Esophagus muscularis mucosa (tissue), 4 donors: Measurements from ENCODE around the gene ERI3. TPM values are rescaled to one million over a fixed set of nuclear protein-coding genes. Genes with fewer than 3 reads are reported as not detected.

Source experiments
- DNase-seq: peaks from one replicate; pipeline ENCODE4 v3.0.0-alpha.2; 2017; ENCODE audit errors: extremely low spot score
- H3K27ac ChIP-seq, 4 donors: fragments of 200-600 bp; sonication (generic); replicated peaks in 1 of 4; 1 replicate in 3 of 4; 2 replicates in 1 of 4; pipeline ENCODE4 v1.5.1; 2016 to 2019; ENCODE audit warnings: mild to moderate bottlenecking in 1 of 4
- H3K27me3 ChIP-seq, 4 donors: fragments of 200-600 bp; sonication (generic); one replicate each; pipeline versions ENCODE4 v1.5.1 to v1.6.0; 2016 to 2019
- H3K36me3 ChIP-seq, 4 donors: fragments of 200-600 bp; sonication (generic); one replicate each; pipeline ENCODE4 v1.5.1; 2016 to 2019
- H3K4me1 ChIP-seq, 4 donors: fragments of 200-600 bp; sonication (generic); one replicate each; pipeline ENCODE4 v1.5.1; 2016 to 2019
- H3K4me3 ChIP-seq, 4 donors: fragments of 200-600 bp; sonication (generic); 1 replicate in 2 of 4; 2 replicates in 2 of 4; pipeline ENCODE4 v1.5.1; 2016 to 2019; ENCODE audit warnings: mild to moderate bottlenecking in 4 of 4, moderate library complexity in 1 of 4
- H3K9me3 ChIP-seq, 4 donors: fragments of 200-600 bp; sonication (generic); 1 replicate in 3 of 4; 2 replicates in 1 of 4; pipeline ENCODE4 v1.5.1; 2016 to 2019
- CTCF ChIP-seq, 3 experiments: fragments of 200-600 bp in 2 of 3; fragments of 450-650 bp in 1 of 3; sonication (generic) in 2 of 3; IDR thresholded peaks; one replicate each; pipeline ENCODE4 v1.5.1; 2017 to 2019; ENCODE audit warnings: antibody characterized with exemption in 3 of 3, mild to moderate bottlenecking in 2 of 3, moderate library complexity in 1 of 3
- EP300 ChIP-seq: sonication (generic); formaldehyde crosslinking; IDR thresholded peaks from one replicate; pipeline ENCODE4 v1.6.1; 2017; ENCODE audit warnings: antibody characterized with exemption
- POLR2A ChIP-seq: fragments of 450-650 bp; IDR thresholded peaks from one replicate; pipeline ENCODE4 v1.6.1; 2017; ENCODE audit warnings: antibody characterized with exemption, moderate library complexity, mild to moderate bottlenecking, low read depth
- POLR2AphosphoS5 ChIP-seq, 2 donors: sonication (generic); formaldehyde crosslinking; IDR thresholded peaks; one replicate each; pipeline ENCODE4 v1.6.1; 2017; ENCODE audit warnings: antibody characterized with exemption in 2 of 2
- WGBS: methylation state at CpG from one replicate; pipeline ENCODE4 v1.1.5; 2018; 5-methylcytosine and 5-hydroxymethylcytosine counted together
- intact Hi-C: fragments of 100-400 bp; cut with DNase I; formaldehyde crosslinking; loops from one replicate; pipeline ENCODE4 v1.15.1; 2023
- total RNA-seq, 4 donors: library from RNA; depleted of rRNA; stranded (reverse); fragments of >200 nt; gene quantifications; one replicate each; pipeline versions ENCODE4 v1.1.0 to v1.2.1, GENCODE V29; 2016

ERI3 gene
- total RNA-seq, 4 donors from 2014 or later, result 40.4 to 56.6 (median 47.0) TPM

- H3K9me3 ChIP-seq, result no peaks in the 10 kb centered on the region
- WGBS, result 62% methylated on average over 31 of the region's 33 CpGs
- intact Hi-C loops, result no loop called here
Observed at GRCh38 chr1:44237721-44238457, 117.2 kb downstream of the ERI3 start.

GRCh38 chr1:44236490-44237272 is 118.4 kb downstream of the ERI3 start:
- DNase-seq, result no peak
- intact Hi-C loops, result no loop called here
- over 99% methylated on average over 7 of the region's 8 CpGs for WGBS

More at GRCh38 chr1:44237721-44238457, 117.2 kb downstream of the ERI3 start:
- H3K27ac ChIP-seq, result peak overlapping the region; percentile 81 to 85 (median 84)
- peak overlapping the region in 2 of 4 donors; percentile 19 to 21 for H3K4me3 ChIP-seq
- TF ChIP-seq CTCF (IDR thresholded peaks at IDR 0.05) (peak; percentile 26 to 63 (median 40)), POLR2A (no peak), POLR2AphosphoS5 (IDR thresholded peaks at IDR 0.05) (peak in 1 of 2 donors; percentile 4), EP300 (no peak)
- no peak for DNase-seq
- peaks cover 27 to 49% (median 42%) of the 10 kb centered on the region in 4 donors for H3K4me1 ChIP-seq
- no peaks in the 10 kb centered on the region for H3K27me3 ChIP-seq
- peaks cover 0 to 4% (median 0%) of the 10 kb centered on the region in 4 donors for H3K36me3 ChIP-seq

GRCh38 chr1:44235808-44236207 is 119.2 kb downstream of the ERI3 start:
- Histone ChIP-seq H3K27ac (no peak overlapping the region), H3K27me3 (no peaks in the 10 kb centered on the region), H3K9me3 (no peaks in the 10 kb centered on the region), H3K4me3 (no peak overlapping the region), H3K4me1 (peaks cover 20 to 33% (median 33%) of the 10 kb centered on the region in 4 donors), H3K36me3 (peaks cover 0 to 21% (median 2%) of the 10 kb centered on the region in 4 donors)
- no peak for DNase-seq
- intact Hi-C loops, result no loop called here
- TF ChIP-seq EP300, result no peak
- TF ChIP-seq CTCF (IDR thresholded peaks at IDR 0.05), result no peak
- 90% methylated on average over 5 of the region's 5 CpGs for WGBS

More at GRCh38 chr1:44236490-44237272, 118.4 kb downstream of the ERI3 start:
- peaks cover 24 to 41% (median 41%) of the 10 kb centered on the region in 4 donors for H3K4me1 ChIP-seq
- H3K36me3 ChIP-seq, result peaks cover 0 to 13% (median 2%) of the 10 kb centered on the region in 4 donors
- H3K27me3 ChIP-seq, result no peaks in the 10 kb centered on the region
- TF ChIP-seq POLR2AphosphoS5 (IDR thresholded peaks at IDR 0.05) (no peak), POLR2A (no peak)
- H3K9me3 ChIP-seq, result no peaks in the 10 kb centered on the region
- no peak overlapping the region for H3K27ac ChIP-seq
- no peak overlapping the region for H3K4me3 ChIP-seq

GRCh38 chr1:44233593-44233992 is 121.5 kb downstream of the ERI3 start:
- 96% methylated on average over 1 of the region's 1 CpG for WGBS
- H3K27ac ChIP-seq, result no peak overlapping the region
- H3K4me1 ChIP-seq, result peaks cover 0 to 11% (median 11%) of the 10 kb centered on the region in 4 donors
- H3K4me3 ChIP-seq, result no peak overlapping the region
- H3K9me3 ChIP-seq, result no peaks in the 10 kb centered on the region
- H3K36me3 ChIP-seq, result peaks cover 0 to 29% (median 2%) of the 10 kb centered on the region in 4 donors
- intact Hi-C loops, result no loop called here
- TF ChIP-seq CTCF (IDR thresholded peaks at IDR 0.05) (no peak), POLR2A (no peak), POLR2AphosphoS5 (IDR thresholded peaks at IDR 0.05) (no peak), EP300 (no peak)
- no peaks in the 10 kb centered on the region for H3K27me3 ChIP-seq
- no peak for DNase-seq

- H3K4me3 ChIP-seq, result no peak overlapping the region
- H3K36me3 ChIP-seq, result peaks cover 0 to 29% (median 2%) of the 10 kb centered on the region in 4 donors
- TF ChIP-seq POLR2A, result no peak
- TF ChIP-seq POLR2AphosphoS5 (IDR thresholded peaks at IDR 0.05), result no peak
- no peak for TF ChIP-seq EP300
- no peak for TF ChIP-seq CTCF (IDR thresholded peaks at IDR 0.05)
- 90% methylated on average over 3 of the region's 3 CpGs for WGBS
- no peaks in the 10 kb centered on the region for H3K4me1 ChIP-seq
- intact Hi-C loops, result no loop called here
- H3K9me3 ChIP-seq, result no peaks in the 10 kb centered on the region
- H3K27ac ChIP-seq, result no peak overlapping the region
- DNase-seq, result no peak
- H3K27me3 ChIP-seq, result no peaks in the 10 kb centered on the region
Observed at GRCh38 chr1:44230796-44231195, 124.3 kb downstream of the ERI3 start.
